Stimulated activated CD8-positive, alpha-beta memory T cell treated with anti-CD3 and anti-CD28 coated beads, Interleukin-7, amount 100 ng/mL, for 24 hours (primary cell): ENCODE data around the gene CISD3.
A peak's percentile ranks its signal among the peaks of the same experiment; 100 is the strongest.

Source experiments
- DNase-seq: peaks from one replicate; pipeline ENCODE4 v3.0.0-alpha.2; 2020; ENCODE audit warnings: low read depth

Gene CISD3

DNA sequence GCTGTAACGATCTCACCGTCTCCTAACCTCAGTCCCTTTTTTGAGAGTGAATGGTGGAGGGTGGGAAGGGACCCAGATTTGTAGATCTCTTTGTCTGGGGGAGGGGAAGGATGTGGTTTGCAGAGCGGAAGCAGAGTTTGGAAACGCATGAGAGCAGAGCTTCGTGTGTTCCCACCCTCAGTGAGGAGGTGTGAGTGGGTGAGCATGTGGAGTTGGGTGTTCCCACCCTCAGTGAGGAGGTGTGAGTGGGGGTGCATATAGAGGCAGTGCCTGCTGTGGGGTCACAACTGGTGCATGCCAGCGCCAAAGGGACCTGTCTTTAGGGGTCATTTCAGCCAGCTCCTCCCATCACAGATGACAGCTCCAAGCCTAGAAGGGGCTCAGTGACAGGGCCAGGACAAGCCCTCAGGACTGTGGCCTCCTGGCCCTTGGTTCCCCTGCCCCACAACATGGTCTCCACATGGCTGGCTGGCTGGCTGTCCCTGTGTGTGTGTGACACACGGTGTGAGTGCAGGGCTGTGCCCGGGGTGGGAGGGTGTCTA lies 1.8 kb upstream of the CISD3 start:
- peak; percentile 24 for DNase-seq

DNA sequence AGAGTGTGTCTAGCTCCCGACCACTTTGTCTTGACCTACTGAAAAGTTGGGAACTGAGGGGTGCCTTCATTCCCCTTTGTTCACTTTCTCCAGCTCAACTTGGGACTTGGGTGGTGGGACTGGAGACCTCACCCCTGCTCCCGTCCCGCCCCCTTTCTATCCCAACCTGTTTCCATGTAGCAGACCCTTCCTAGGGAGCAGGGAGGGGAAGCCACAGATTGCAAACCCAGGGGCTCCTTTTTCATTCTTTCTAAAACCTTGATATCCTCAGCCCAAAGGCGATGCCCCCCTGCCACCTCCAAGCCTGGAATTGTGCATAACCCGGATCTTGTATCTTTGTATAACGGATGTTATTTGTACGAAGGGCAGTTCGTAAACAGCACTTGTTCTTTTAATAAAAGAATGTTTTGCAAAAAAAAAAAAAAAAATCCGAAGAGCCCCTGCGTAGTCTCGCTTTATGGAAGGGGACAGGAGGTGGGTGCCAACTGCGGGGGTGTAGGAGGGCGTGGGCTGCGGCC lies 714 bp upstream of the CISD3 start:
- no peak for DNase-seq

DNA sequence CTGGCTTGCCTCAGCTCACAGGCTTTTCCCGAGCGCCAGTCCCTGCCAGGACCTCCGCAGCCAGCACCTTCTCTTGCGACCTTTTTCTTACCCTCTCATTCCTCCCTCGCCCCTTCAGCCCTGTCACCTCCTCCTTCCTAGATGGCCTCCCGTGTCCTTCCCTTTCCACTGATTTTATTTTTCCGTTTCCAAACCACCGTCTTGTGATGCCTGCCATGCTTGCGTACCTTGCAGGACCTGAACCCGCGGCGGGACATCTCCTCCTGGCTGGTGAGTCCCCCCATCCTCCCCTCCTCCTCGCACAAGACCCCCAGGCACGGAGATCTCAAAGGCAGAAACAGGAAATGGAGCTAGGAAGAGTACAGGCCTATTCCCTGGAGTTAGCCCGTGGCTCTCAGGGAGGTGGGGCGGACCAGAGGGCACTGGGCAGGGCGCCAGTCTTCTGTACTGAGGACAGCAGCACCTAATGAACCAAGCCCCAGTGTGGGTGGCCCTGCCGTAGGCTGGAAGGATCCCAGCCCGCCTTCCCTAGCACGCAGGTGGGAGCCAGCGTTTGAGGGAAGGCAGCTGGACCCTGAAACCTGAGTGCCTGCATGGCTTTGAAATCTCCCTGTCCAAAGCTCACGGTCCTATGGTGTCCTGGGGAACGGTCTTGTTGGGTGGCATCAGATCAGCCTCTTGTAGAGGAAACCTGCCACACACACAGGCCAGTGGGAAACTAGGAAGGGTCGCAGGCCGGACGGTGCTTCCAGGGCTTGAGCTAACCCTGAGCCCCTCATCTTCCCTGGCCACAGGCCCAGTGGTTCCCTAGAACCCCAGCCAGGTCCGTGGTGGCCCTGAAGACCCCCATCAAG lies 612 bp downstream of the CISD3 start:
- no peak for DNase-seq

DNA sequence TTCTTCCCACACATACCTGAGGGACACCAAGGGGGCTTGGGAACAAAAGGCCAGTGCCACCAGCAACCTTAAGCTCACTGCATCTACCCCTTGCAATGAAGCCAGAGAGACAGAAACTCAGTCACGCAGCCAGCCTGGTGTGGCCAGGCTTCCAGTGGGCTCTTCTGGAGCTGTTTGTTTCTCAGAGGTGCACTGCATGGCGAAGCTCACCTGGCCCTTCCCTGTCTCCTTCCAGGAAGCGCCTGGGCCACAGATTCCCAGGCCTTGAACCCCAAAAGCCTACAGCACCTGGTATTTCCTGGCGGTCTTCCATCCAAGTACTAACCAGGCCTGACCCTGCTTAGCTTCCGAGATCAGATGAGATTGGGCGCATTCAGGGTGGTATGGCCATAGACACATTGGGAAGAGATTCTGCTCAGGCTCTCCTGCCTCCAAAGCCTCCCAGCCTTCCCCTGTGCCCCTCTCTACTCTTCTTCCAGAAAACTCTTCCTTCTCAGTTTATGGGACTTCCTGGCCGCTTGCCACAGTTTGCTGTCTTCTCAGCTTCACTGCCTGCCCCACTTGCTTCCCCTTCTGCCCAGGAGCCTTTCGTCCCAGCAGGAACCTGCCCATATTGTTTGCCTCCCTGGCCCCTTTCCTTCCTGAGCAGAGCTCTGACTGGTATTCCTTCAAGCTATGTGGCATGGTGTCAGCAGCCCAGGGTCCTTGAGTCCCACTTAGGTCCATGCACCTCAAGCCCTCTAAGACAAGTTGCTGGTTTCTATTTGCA lies 1.6 kb downstream of the CISD3 start:
- no peak for DNase-seq

DNA sequence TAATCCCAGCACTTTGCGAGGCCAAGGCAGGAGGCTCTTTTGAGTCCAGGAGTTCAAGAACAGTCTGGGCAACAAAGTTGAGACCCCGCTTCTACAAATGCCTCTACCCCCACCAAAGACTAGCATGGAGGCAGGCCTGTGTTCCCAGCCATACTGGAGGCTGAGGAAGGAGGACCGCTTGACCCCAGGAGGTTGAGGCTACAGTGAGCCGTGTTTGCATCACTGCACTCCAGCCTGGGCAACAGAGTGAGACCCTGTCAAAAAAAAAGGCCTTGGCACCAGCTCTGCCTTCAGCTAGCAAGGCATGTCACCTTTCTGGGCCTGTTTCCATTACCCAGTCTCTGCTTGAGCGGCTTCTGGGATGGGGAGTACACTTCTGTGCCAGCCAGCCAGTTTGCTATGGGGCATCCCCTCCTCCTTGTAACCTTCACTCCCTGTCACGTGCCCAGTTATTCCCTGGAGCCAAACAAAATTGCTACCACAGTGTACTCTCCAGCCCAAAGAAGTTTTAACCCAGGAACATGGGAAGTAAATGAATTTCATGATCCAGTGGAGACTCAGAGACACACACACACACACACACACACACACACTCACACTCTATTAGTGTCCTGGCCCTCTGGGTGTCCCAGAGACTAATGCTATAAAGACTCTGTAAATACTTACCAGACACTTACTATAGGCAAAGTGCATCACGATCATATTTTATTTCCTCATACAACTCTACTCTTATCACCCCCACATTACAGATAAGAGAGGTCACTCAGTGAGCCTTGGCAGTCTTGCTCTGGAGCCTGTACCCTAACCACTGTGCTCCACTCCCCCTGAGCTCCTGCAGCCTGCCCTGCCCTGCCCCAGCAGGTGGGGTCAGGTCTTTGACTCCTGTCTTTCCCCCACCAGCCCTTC lies 2.5 kb downstream of the CISD3 start:
- DNase-seq: no peak

DNA sequence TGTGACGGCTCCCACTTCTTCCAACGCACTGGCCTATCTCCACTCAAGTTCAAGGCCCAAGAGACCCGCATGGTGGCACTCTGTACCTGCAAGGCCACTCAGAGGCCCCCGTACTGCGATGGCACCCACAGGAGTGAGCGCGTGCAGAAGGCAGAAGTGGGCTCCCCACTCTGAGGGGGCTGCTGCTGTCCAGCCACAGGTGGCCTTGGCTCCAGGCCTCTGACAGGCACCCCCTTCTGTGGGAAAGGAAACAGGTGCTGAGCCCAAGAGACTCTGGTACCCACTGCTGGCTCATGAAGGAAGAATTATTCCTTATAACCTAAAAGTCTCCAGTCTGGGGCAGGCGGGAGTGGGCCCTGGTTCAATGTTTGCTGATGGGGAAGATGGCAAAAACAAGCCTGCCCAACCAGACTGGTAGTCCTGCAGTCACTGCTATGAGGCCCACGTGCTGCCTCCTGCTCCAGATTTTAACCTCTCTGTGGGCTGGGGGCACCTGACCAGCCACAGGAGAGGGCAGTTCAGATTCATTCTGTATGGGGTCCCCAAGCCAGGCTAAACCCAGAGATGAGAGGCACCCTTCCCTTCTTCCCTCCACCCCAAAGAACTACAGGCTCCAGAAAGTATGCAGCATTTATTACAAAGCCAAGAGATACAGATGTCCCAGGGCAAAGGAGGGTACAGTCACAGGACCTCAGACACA lies 3.3 kb downstream of the CISD3 start:
- no peak for DNase-seq

DNA sequence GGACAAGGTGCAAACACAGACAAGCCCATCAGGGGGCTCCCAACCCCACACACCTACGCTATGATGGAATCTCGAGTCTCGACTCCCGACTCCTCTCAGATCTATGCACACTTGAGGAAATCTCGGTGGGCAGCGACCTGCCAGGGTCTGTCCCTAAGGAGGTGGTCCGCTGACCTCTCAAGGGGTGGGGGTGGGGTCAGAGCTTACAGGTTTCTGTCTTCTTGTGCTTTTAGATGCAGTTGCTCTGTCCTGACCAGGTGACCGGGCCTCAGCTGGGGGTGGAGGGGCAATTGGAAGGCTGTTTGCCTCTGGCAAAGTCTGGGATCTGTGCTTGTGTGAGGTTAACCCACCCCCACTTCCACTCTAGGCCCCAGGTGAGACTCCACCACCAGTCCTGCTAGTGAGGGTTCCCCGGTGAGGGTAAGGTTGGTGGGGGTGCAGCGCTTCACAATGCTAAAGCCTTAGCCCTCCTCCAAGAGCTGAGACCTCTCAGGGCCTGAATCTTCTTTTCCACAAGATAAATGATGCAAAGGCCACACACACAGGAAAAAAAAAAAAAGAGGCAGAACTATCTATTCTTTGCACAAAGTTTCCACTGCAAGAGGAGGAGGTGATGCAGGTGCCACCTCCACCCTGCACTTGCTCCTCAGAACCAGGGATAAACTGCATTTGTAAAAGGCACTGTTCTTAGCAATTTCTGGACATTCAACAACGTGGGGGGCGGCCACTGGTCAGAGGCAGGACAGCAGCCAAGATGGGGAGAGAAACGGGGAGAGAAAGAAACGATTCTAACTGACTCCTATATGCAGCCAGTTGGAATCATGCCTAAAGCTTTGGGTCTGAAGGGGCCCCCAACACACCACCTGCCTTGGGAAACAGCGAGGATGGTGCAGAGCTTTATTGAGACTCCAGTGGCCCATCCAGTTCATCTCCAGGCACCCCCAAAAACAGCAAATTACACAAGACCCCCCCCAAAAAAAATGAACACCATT lies 4.1 kb downstream of the CISD3 start:
- no peak for DNase-seq

DNA sequence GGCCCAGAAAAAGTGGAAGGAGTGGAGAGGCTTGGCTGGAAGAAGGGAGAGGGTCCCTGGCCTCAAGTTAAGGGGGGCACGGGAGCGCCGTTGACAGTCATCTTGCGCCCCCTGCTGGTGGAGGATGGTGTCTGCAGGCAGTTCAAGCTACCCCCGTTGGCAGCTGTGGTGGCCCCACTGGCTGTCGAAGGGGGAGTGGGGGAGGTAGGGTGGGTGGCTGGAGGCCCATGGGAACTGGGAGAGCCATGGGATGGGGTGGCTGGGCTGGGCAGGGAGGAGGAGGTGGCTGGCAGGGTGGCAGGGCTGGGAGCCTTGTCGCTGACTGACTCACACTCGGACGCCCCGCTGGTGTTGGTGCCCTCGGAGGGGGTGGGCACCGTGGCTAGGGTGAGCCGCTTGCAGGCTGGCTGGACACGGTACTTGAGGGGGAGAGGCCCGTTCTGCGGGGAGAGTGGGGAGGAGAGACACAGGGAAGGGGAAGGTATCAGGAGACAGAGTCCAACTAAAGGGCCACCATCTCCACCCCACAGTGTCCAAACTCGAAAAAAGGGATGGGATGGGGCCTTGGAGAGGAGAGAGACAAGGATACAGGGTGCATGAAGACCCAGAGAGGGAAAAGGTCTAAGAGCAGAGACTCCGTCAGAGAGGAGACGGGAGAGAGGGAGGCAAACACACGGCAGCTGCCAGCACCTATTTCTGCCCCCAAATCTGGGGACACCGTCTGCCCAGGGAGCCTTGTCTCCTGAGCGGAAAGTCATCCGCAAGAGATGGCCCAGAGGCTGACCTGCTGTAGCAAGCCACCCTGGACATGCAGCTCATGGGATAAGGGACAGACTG lies 5.2 kb downstream of the CISD3 start:
- peak; percentile 65 for DNase-seq

DNA sequence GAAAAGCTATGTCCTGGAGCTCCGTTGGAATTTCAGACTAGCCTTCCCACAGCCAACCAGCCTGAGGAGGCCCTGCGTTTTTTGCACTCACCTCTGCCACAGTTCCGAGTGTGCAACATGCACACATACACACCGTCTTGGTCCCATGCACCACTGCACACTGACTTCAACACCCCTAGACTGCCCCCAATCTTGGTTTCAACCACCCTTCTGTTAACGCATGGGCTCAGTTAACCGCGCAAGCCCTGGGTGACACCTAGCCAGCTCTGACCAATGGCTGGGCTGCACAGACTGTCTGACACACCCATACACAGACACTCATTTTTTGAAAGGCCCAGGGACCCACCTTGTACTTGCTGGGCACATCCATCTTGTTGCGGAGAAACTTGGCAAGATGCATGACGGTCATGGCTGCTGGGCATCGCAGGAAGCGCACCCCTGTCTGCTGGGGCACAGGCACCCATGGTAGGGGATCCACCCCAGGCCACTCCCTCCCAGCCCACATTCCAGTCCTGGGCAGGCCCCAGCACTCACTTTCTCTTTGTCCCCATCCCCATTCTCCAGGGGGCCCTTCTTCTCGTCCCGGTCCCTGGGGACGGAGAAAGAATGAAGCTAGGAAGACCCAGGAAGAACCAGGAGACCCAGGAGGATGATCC lies 8.0 kb downstream of the CISD3 start:
- no peak for DNase-seq

DNA sequence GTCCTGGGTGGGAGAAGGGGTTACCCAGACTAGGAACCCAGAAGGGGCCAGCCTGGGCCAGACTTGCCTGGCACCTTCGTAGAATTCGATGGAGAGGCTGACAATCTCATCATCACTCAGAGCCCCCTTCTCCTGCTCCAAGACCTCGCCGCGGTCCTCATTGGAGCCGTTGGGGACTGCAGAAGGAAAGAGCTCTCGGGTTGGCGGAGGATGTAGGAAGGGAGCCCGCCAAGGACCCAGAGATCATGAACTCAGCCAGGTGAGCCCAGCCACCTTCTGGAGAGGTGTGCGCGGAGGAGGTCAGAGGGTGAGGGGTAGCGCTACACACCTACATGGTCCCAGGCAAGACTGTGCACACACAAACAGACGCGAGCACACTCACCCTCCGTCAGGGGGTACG lies 8.5 kb downstream of the CISD3 start:
- DNase-seq: no peak

DNA sequence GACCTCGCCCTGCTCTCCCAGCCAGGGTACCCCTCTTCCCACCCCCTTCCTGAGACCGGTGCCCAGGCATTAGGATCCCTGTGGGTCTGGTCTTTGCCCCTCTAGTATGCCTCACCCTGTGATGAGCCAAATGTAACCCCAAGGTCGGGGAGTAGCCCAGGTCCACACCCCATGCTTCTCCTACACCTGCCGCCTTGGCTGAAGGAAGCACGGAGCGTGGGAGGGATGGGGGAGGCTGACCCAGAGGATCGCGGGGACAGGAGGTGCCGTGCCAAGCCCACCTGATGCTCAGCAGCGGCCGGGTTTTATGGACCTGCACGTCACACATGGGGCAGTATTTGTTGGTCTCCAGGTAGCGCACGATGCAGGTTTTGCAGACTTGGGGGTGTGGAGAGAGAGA lies 9.2 kb downstream of the CISD3 start:
- no peak for DNase-seq

DNA sequence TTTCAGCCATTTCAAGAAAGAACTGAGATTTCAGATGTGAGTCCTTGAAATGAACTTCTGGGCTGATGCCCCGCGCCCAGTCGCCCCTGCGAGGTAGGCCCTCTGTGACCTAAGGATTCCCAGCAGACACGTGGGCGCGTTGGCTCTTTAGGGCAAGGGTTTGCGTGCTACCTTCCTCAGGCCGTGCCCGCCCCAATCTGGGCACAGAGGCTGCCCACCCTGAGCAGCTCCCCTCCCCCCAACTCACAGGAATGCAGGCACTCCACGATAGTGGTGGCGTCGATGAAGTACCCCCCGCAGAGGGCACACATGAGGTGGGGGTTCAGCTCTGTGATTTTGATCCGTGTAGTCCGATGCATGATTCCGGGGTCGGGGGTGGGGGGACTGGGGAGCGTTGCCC lies 9.9 kb downstream of the CISD3 start:
- DNase-seq: no peak

DNA sequence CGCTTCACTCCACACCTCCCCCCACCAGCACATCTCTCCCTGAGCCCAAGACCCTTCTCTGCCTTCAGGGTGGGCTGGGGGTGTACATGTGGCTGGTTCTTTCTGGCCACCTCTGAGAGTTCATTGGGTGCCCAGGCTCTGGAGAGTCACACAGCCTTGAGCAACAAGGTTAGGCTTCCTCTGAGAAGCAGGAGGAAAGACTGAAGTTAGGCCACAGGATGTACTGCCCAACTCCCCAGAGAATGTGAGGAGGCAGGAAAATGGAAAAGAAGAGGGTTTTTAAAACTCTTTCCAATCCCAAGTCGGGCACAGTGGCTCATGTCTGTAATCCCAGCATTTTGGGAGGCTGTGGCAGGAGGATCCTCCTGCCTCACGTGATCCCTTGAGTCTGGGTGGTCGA lies 10.7 kb downstream of the CISD3 start:
- no peak for DNase-seq

DNA sequence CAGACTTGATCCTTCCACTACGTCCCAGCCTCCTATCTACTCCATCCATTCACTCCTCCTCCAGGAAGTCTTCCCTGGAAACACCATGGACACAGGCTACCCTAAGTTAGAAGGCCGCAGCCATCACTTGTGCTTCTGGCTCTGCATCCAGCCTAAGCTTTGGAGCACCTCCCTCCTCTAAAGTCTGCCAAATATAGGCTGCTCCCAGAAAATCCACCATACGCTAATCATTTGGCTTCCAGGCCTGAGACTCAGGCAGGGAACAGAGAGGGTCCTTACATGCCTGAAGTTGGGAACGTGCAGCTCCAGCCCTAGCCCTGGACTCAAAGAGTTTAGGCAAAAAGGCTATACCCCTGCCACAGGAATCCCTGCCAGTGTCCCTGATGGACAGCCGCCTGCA lies 11.3 kb downstream of the CISD3 start:
- no peak for DNase-seq

DNA sequence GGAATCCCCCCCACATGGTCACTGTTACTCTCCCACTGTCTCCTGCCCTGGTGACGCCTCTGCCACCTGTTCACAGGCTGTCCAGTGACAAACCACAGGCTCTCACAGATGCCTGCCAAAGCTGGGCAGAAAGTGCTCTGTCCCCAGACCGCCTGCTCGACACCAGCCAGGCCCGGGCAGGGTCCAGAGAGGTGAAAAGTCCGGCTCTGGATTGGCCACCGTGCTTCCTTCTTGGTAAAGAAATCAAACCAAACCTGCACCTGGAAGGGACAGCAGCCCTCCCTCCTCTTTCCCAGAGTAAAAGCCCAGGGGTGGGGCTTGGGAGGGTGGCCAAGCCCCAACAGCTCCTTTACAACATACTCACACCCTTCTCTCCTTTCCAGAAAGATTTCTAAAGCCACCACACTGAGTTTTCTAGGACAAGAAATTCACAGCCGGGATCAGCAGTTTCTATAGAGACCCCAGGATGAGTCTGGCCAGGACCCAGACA lies 11.8 kb downstream of the CISD3 start:
- DNase-seq: no peak

DNA sequence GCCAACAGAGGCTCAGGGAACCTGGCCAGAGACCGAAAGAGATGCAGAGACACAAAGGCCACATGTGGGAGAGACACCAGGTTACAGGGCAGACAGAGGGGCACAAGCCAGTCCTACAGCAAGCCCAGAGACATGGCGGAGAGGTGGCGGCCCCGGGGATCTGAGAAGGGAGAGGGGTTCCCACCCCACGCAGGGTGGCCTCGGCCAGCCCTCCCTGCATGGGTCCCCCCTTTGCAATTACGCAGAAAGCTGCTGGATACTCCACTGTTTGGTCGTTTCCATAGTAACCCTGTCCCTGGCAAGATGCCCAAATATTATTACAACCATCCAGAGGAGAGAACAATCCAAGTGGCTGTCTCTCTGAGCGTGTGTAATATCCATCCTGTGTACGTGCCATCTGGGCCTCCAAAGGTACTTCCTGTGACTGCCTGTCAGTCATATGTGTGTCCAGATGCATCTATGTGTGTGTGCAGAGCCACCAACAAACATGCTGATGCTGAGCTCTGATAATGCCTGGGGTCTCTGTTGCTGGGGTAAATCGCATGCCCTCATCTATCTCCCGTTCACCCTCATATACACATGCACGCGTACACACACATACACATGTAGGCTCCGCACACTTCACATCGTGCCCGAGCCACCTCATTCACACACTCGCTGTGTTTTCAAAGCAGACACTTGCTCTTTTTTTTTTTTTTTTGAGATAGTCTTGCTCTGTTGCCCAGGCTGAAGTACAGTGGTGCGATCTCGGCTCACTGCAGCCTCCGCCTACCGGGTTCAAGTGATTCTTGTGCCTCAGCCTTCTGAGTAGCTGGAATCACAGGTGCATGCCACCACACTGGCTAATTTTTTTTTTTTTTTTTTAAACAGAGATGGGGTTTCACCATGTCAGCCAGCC lies 12.5 kb downstream of the CISD3 start:
- no peak for DNase-seq

DNA sequence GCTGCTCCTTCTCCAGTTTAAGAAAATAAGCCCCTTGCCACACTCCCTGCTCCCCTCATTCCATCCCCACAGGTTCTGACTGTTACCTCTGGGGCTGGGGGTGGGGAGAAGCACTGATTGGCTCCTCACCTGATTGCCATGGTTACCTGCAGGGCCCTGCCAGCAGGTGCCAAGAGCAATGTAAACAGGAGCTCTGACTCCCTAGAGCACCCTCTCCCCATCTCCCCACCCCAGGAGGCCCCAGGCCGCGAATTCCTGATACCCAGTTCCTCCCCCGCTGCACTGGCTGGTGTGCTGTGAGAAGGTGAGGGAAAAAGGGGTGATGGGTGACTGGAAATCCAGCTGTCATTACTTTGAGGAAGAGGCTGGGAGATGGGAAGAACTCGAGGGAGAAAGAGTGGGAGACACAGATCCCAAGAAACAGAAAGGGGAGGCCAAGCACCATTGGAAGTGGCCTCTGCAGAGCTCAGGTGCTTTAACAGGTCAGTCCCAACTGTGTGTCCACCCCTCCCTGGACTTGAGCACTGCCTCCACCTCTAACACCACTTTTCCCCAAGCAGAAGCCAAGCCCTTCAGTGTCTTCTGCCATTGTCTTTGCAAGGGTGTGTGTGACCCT lies 13.5 kb downstream of the CISD3 start:
- no peak for DNase-seq
